ENCODE data around the gene MPND.

The MPND gene

GRCh38 chr19:4385291-4386040, 42.1 kb downstream of the MPND start:
- no peak for FAIRE-seq

GRCh38 chr19:4386041-4386782, 42.9 kb downstream of the MPND start:
- FAIRE-seq = no peak

DNA sequence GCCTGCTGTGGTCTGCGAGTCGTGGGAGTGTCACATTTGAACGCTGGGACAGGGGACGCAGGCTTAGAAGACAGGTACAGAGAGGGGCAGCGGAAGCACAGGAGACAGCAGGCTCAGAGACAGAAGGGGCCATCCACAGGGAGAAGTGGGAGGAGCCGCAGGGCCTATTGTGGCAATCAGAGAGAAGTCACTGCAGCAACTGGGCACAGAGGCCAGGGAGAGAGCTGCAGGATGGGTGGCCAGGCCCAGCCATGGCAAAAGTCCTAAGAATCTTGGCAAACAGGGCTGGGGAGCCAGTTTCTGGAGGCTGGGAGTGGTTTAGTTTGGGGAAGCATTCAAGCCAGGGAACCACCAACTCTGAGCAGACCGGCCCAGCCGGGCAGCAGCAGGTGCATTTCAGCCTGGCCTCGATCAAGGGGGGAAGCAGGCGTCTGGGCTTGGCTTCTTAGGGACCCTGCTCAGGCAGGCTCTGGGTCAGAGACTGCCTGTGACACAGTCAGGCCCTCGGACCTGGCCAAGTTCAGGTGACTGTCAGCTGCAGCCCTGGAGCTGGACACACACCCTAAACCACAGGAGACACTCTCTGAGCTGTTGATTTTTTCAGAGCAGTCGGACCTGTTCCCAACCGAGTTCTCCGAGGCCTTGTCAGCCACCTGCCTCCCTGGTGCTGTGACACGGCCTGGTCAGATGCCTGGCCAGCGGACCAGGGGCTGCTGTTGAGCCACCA, 45.1 kb downstream of the MPND start:
- no peak for FAIRE-seq

- FAIRE-seq = no peak
These were observed 45.7 kb downstream of the MPND start for GRCh38 chr19:4389064-4389375.

DNA sequence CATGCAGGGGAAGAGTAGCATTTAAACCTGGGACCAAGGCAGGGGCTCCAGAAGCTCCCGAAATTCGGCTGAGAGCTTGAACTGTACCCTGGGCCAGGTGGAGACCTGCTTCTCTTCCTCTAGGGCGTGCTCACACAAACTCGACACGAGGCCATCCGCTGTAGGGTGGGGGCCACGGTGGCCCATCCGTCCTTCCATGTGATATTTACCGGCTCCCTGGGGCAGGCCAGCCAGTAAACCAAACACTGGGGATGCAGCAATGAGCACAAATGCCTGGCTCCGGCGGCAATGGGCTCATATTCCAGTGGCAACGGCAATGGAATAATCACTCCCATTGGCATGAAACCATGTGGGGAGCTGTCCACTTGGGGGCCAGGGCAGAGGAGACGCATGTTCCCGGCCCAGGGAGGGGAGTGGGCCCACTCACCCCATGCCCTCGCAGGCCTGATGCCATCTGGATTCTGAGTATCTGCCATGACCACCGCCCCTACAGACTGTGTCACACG, 46.2 kb downstream of the MPND start:
- FAIRE-seq = no peak

DNA sequence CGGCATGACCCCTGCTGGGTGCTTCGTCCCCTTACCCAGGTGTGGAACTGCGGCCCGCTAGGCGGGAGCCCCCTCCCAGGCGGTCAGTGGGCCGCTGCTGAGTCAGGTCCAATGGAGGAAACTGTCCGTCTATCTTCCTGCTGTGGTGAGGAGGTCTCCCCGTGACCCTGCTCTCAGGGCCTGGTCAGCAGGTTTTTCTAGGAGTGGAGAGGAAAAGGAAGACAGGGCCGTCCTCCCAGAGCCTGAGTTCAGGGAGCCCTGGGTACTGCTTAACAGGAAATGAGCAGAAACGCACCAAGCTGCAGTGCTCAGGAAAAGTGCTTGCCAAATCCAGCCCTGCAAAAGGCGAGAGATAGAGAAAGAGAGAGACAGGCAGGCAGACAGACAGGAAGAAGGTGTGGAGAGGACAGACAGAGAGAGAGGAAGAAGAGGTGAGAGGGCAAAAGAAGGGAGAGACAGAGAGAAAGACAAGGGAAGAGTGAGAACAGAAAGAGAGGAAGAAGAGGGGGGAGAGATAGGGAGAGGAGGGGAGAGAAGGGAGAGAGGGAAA, 46.7 kb downstream of the MPND start:
- FAIRE-seq = no peak

GRCh38 chr19:4390567-4391305, 47.4 kb downstream of the MPND start:
- no peak for FAIRE-seq

GRCh38 chr19:4391306-4391693, 47.9 kb downstream of the MPND start:
- FAIRE-seq = no peak

GRCh38 chr19:4391701-4392483, 48.5 kb downstream of the MPND start:
- no peak for FAIRE-seq

DNA sequence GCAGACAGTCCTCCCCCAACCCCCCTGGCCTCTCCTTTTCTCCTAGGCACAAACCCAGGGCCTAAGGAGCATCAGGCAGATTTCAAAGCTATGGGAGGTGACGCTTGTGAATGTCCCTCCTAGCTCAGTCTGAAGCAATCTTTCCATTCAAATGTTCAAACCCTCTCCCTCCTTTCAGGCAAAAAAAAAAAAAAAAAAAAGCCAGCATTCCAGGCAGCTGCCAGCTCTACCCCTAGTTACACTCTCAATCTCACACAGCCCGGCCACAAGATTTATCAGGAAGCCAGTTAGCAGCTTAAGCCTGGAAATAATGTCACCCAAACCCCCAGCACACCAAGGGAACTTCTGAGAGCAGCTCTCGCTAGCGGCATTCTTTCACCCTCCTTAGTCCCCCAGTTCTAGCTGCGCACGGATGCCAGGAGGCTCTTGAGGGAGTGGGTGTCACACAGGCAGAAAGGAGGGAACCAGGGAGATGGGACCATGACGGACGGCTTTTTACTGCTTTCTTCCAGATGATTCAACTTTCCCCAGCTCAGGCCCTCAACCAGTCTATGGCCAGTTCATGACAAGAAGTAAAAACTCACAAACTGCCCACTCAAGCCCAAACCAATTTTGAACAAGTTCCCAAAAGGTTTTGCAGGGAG, 50.7 kb downstream of the MPND start:
- FAIRE-seq = no peak

GRCh38 chr19:4396949-4397783, 53.8 kb downstream of the MPND start:
- FAIRE-seq = no peak

DNA sequence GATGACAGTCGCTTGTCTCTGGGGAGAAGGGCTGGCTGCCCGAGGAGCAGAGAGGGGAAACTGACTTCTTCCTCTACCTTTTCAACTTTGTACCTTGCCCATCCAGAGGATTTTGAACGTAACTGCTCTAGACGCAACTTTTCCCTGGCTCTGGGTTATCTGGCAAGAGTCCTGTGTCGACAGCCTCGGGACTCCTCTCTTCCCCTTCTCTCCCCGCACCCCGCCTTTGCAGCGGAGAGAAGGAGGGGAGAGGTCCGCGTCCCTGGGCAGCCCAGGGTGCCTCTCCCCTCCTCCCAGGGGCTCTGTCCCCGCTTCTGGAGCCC, 56.4 kb downstream of the MPND start:
- no peak for FAIRE-seq

DNA sequence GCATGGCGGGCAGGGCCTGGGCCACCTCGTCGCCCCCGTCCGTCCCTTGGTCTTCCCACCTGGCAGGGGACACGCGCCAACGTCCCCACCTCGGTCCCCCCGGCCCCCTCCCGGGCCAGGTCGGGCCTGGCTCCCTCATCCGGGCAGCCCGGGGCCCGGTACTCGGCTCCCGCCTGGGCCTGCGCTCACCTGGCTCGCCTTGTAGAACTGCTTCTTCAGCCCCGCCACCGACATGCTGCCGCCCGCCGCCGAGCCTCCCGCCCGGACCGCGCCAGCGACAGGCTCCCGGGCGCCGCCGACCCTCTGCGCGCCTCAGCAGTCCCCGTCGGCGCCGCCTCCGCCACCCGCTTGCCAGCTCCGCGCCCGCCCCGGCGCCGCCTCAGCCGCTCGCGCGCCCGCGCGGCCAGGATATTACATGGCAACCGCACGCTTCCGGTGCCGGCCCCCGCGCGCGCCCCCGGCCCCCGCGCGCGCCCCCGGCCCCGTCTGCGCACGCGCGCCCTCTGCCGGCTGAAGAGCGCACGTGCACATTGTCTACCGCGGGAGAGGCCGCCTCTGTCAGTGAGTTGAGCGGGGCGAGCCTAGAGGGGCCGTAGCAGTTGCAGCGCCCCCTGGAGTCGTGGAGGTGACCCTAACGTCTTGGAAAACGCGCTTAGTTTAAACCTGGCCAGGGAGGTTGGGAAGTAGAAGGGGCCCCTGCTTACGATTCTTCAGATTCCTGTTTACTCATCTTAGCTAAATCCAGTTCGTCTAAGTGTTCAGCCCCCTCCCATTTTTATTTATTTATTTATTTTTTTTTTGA, 57.0 kb downstream of the MPND start, which contains the start of gene SH3GL1:
Gene SH3GL1 (minus strand): TSS at position 413 of the 802 bp plus-strand sequence. CDS start 179 bp downstream, at position 234.
- peak; percentile 64 for FAIRE-seq

- FAIRE-seq = no peak
These were observed 58.4 kb downstream of the MPND start for GRCh38 chr19:4401769-4402170.

DNA sequence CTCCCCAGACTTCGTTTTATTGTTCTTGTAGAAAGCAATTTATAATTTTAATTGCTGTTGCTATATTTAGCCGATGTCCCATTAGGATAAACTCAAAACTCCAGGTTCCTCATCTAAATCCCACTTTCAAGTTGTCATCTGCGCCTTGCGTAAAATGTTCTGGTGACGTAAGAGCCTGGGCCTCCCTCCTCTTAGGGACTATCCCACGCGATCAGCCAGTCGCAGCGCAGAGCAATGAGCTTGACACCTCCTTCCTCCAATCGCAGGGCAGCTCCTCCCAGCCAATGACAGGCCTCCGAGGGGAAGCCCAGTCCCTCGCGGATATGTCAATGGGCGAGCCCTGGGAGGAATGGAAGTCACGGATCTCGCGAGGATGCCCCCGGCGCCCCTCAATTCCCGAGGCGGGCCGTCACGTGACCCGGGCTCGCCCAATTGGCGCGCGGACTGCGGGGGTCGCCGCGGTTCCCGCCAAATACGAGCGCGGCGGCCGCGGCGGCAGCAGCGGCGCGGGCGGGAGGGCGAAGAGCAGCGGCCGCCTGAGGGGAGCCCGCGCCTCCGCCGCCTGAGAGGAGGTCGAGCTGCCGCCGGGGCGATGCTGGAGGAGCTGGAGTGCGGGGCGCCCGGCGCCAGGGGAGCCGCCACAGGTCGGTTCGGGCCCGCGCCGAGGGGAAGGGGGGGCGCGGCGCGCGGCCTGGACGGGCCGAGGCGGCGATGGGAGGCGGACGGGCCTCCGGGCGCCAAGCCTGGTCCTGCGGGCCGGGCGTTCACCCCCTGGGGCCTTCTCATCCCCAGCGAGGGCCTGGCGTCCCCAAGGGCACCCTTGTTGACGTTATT, 59.0 kb downstream of the MPND start, which contains the start of gene CHAF1A:
Gene CHAF1A (plus strand): TSS at position 470 of the 834 bp plus-strand sequence. CDS start 123 bp downstream, at position 593.
- peak; percentile 98 for FAIRE-seq

GRCh38 chr19:4403005-4403761, 59.8 kb downstream of the MPND start:
- FAIRE-seq = no peak

- FAIRE-seq = no peak
These were observed 62.6 kb downstream of the MPND start for GRCh38 chr19:4405977-4406376.

DNA sequence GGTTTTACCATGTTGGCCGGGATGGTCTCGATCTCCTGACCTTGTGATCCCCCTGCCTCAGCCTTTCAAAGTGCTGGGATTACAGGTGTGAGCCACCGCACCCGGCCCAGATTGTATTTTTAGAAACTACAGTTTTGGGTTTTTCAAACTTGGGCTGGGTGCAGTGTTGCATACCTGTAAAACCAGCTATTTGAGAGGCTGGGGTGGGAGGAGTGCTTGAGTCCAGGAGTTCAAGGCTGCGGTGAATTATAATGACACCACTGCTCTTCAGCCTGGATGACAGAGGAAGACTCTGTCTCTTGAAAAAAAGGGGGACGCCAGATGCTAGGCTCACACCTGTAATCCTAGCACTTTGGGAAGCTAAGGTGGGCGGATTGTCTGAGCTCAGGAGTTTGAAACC, 63.3 kb downstream of the MPND start:
- no peak for FAIRE-seq
